SIG-M5 treated with dmso at 0.1 percent for 504 hours (cell line): Measurements from ENCODE around the gene TMEM151B.

ENCODE experiments used
- DNase-seq: peaks from one replicate; lab custom pipeline; 2025; ENCODE audit not compliant: unreplicated experiment; lab: John Stamatoyannopoulos, UW

The TMEM151B gene

DNA sequence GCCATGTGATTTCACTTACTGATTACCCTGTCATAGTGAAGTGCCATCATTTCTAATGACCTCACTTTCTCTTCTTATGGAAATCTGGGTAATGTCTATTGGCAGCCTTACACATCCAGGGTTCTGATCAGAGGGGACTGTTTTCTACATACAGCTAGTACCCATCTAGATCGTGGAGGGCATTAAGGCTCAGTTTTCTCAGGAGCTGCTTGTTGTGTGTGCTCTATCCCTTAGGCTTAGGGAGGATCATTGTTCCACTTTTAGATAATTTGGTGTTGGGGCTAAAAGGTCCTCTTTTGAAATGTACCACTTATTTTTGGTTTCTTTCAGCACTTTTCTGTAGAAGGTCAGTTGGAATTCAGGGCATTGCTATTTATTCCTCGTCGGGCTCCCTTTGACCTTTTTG lies 19.5 kb upstream of the TMEM151B start:
- no peak for DNase-seq

GRCh38 chr6:44251576-44252524 lies 18.4 kb upstream of the TMEM151B start:
- no peak for DNase-seq

DNA sequence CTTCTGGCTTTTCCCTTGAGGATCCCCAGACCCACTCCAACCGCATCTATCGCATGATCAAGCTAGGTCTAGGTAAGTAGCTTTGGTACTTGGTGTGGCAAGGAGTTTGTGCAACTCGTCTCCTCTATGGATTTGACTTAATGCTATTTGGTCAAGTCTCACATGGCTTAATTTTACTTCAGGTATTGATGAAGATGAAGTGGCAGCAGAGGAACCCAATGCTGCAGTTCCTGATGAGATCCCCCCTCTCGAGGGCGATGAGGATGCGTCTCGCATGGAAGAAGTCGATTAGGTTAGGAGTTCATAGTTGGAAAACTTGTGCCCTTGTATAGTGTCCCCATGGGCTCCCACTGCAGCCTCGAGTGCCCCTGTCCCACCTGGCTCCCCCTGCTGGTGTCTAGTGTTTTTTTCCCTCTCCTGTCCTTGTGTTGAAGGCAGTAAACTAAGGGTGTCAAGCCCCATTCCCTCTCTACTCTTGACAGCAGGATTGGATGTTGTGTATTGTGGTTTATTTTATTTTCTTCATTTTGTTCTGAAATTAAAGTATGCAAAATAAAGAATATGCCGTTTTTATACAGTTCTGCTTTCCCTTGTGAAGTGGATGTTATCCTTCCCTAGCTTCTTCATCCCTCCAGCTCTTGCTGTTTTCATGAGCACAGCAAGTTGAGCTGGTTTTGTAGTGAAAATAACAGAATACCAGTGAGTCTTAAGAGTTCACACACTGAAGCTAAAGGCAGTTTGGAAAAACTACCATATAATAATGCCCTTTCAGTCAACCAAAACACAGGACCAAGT lies 16.7 kb upstream of the TMEM151B start:
- DNase-seq, result peak; percentile 25

DNA sequence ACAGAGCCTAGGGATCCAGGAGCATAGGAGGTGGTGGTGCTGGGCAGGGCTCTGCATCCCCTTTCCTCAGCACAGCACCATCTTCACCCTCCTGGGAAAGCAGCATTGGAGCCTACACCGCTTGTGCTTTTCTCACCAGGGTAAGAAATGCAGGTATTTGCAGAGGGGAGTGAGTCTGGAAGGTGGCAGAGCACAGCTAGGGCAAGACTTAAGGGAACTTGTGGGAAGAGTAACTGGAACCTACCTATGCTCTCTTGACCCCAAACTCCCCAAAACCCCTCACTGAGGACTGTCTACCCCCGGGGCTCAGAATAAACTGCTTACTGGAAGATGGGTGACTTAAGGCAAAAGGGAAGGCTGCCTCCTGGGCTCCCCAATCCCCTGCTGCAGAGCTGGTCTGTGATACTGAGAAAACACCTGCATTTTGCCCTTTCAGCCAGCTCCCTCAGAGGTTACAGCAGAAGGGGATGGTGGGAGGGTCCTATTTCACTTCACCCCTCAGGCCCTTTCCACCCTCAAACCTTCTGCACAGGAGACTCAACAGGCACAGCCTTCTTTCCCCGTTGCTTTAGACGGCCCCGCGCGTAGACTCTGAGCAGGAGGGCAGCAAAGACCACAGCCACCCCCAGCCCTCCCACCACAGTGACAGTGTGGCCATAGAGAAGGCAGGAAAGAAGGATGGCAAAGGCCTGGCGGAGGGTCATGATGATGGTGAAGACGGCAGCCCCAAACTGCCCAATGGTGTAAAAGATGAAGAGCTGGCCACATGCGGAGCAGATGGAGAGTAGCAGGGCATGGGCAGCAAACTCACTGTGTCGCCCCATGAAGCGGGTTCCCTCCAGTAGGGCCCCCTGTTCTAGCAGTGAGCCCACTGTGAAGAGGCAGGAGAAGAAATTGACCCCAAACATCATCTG lies 15.8 kb upstream of the TMEM151B start:
- no peak for DNase-seq

GRCh38 chr6:44255105-44255808 lies 15.0 kb upstream of the TMEM151B start:
- DNase-seq, result no peak

- DNase-seq, result peak; percentile 37
These were observed 14.1 kb upstream of the TMEM151B start for GRCh38 chr6:44255871-44256774.

GRCh38 chr6:44256775-44257024 lies 13.6 kb upstream of the TMEM151B start:
- no peak for DNase-seq

- peak; percentile 52 for DNase-seq
These were observed 13.1 kb upstream of the TMEM151B start, which contains the start of gene SLC35B2 for GRCh38 chr6:44257025-44257752. Gene SLC35B2 (minus strand): TSS chr6:44257528. CDS start chr6:44257410, 118 bp downstream.

DNA sequence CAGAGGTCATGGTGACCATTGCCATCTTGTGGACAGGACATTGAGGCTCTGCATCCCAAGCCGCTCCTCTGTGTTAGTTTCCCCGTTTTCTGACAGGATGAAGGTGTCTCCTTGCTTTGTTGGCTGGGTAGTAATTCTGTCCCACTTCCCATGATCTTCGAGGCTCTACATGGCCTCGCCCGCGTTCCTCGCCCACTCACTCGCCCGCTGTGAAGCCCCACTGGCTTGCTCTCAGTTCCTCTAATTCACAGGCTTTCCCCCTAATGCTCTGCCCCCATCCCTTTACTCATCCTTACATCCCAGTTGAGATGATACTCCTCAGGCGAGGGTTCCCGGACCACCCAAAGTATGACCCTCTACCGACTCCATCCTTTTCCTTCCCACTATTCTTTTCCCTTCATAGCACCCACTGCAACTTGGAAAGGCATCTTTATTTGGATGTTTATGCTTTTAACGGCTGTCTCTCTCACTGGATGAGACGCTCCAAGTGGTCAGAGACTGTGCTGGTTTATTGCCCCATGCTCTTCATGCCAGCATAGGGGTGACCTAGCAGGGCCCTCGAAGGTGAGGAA lies 12.4 kb upstream of the TMEM151B start:
- DNase-seq, result peak; percentile 48

- no peak for DNase-seq
These were observed 11.9 kb upstream of the TMEM151B start for GRCh38 chr6:44258325-44258863.

- no peak for DNase-seq
These were observed 11.3 kb upstream of the TMEM151B start for GRCh38 chr6:44258921-44259320.

- no peak for DNase-seq
These were observed 10.2 kb upstream of the TMEM151B start for GRCh38 chr6:44260011-44260410.

- no peak for DNase-seq
These were observed 9.6 kb upstream of the TMEM151B start for GRCh38 chr6:44260451-44261297.

GRCh38 chr6:44261581-44261980 lies 8.7 kb upstream of the TMEM151B start:
- DNase-seq, result no peak

GRCh38 chr6:44262467-44263353 lies 7.5 kb upstream of the TMEM151B start:
- DNase-seq, result no peak
